ENCODE results near the gene UBE2J1.
"Not testable (repeated sequence)": the region's sequence is repeated elsewhere in the genome, so short reads cannot be mapped to it uniquely, and the experiment has no call there.

Gene UBE2J1

GRCh38 chr6:89352278-89353117 lies at the start of gene UBE2J1:
Gene UBE2J1 (minus strand): TSS chr6:89352722. CDS start chr6:89352569, 153 bp downstream.
- H3K36me3 ChIP-seq (ENCODE audit: control insufficient read depth in 1 of 2, insufficient read depth in 2 of 2, low read length in 2 of 2) = peaks cover 0 to 3% of the 10 kb centered on the region in 2 donors
- no peaks in the 10 kb centered on the region for H3K27me3 ChIP-seq (ENCODE audit: low read depth, low read length)
- H3K27ac ChIP-seq (ENCODE audit: low read length) = peak within 1 kb of the TSS; percentile 97
- peaks cover 16 to 35% of the 10 kb centered on the region in 2 donors for H3K4me1 ChIP-seq (ENCODE audit: control insufficient read depth in 1 of 2, insufficient read depth in 2 of 2, low read length in 2 of 2)
- H3K9me3 ChIP-seq (ENCODE audit: control insufficient read depth in 1 of 2, low read length in 2 of 2) = no peaks in the 10 kb centered on the region
- peak within 1 kb of the TSS; percentile 84 to 99 for H3K4me3 ChIP-seq (ENCODE audit: low read depth in 1 of 2, low read length in 2 of 2)

GRCh38 chr6:89400912-89401399 lies 48.4 kb upstream of the UBE2J1 start:
- no peaks in the 10 kb centered on the region for H3K27me3 ChIP-seq (ENCODE audit: low read depth, low read length)
- no peak overlapping the region for H3K27ac ChIP-seq (ENCODE audit: low read length)
- H3K9me3 ChIP-seq (ENCODE audit: control insufficient read depth in 1 of 2, low read length in 2 of 2) = no peaks in the 10 kb centered on the region
- H3K4me3 ChIP-seq (ENCODE audit: low read depth in 1 of 2, low read length in 2 of 2) = no peak overlapping the region
- no peaks in the 10 kb centered on the region for H3K4me1 ChIP-seq (ENCODE audit: control insufficient read depth in 1 of 2, insufficient read depth in 2 of 2, low read length in 2 of 2)
- H3K36me3 ChIP-seq (ENCODE audit: control insufficient read depth in 1 of 2, insufficient read depth in 2 of 2, low read length in 2 of 2) = no peaks in the 10 kb centered on the region

- Histone ChIP-seq H3K4me1 (ENCODE audit: control insufficient read depth in 1 of 2, insufficient read depth in 2 of 2, low read length in 2 of 2) (no peaks in the 10 kb centered on the region), H3K9me3 (ENCODE audit: control insufficient read depth in 1 of 2, low read length in 2 of 2) (no peaks in the 10 kb centered on the region), H3K27me3 (ENCODE audit: low read depth, low read length) (no peaks in the 10 kb centered on the region), H3K4me3 (ENCODE audit: low read depth in 1 of 2, low read length in 2 of 2) (no peak overlapping the region), H3K36me3 (ENCODE audit: control insufficient read depth in 1 of 2, insufficient read depth in 2 of 2, low read length in 2 of 2) (no peaks in the 10 kb centered on the region), H3K27ac (ENCODE audit: low read length) (no peak overlapping the region)
These were observed 47.5 kb upstream of the UBE2J1 start for GRCh38 chr6:89400050-89400449.

GRCh38 chr6:89398762-89399525 lies 46.4 kb upstream of the UBE2J1 start:
- Histone ChIP-seq H3K27ac (ENCODE audit: low read length) (no peak overlapping the region), H3K9me3 (ENCODE audit: control insufficient read depth in 1 of 2, low read length in 2 of 2) (no peaks in the 10 kb centered on the region), H3K4me3 (ENCODE audit: low read depth in 1 of 2, low read length in 2 of 2) (no peak overlapping the region), H3K4me1 (ENCODE audit: control insufficient read depth in 1 of 2, insufficient read depth in 2 of 2, low read length in 2 of 2) (no peaks in the 10 kb centered on the region), H3K27me3 (ENCODE audit: low read depth, low read length) (no peaks in the 10 kb centered on the region), H3K36me3 (ENCODE audit: control insufficient read depth in 1 of 2, insufficient read depth in 2 of 2, low read length in 2 of 2) (no peaks in the 10 kb centered on the region)

- H3K9me3 ChIP-seq (ENCODE audit: control insufficient read depth in 1 of 2, low read length in 2 of 2); H3K4me3 ChIP-seq (ENCODE audit: low read depth in 1 of 2, low read length in 2 of 2); H3K27me3 ChIP-seq (ENCODE audit: low read depth, low read length); H3K36me3 ChIP-seq (ENCODE audit: control insufficient read depth in 1 of 2, insufficient read depth in 2 of 2, low read length in 2 of 2); H3K27ac ChIP-seq (ENCODE audit: low read length); H3K4me1 ChIP-seq (ENCODE audit: control insufficient read depth in 1 of 2, insufficient read depth in 2 of 2, low read length in 2 of 2): not testable (repeated sequence)
These were observed 45.4 kb upstream of the UBE2J1 start for GRCh38 chr6:89397884-89398283.

- no peak overlapping the region for H3K4me3 ChIP-seq (ENCODE audit: low read depth in 1 of 2, low read length in 2 of 2)
- H3K27ac ChIP-seq (ENCODE audit: low read length) = no peak overlapping the region
- no peaks in the 10 kb centered on the region for H3K36me3 ChIP-seq (ENCODE audit: control insufficient read depth in 1 of 2, insufficient read depth in 2 of 2, low read length in 2 of 2)
- H3K4me1 ChIP-seq (ENCODE audit: control insufficient read depth in 1 of 2, insufficient read depth in 2 of 2, low read length in 2 of 2) = no peaks in the 10 kb centered on the region
- no peaks in the 10 kb centered on the region for H3K27me3 ChIP-seq (ENCODE audit: low read depth, low read length)
- no peaks in the 10 kb centered on the region for H3K9me3 ChIP-seq (ENCODE audit: control insufficient read depth in 1 of 2, low read length in 2 of 2)
These were observed 41.1 kb upstream of the UBE2J1 start for GRCh38 chr6:89393659-89394058.

- no peak overlapping the region for H3K4me3 ChIP-seq (ENCODE audit: low read depth in 1 of 2, low read length in 2 of 2)
- H3K27ac ChIP-seq (ENCODE audit: low read length) = no peak overlapping the region
- H3K9me3 ChIP-seq (ENCODE audit: control insufficient read depth in 1 of 2, low read length in 2 of 2) = no peaks in the 10 kb centered on the region
- H3K36me3 ChIP-seq (ENCODE audit: control insufficient read depth in 1 of 2, insufficient read depth in 2 of 2, low read length in 2 of 2) = no peaks in the 10 kb centered on the region
- no peaks in the 10 kb centered on the region for H3K4me1 ChIP-seq (ENCODE audit: control insufficient read depth in 1 of 2, insufficient read depth in 2 of 2, low read length in 2 of 2)
- H3K27me3 ChIP-seq (ENCODE audit: low read depth, low read length) = no peaks in the 10 kb centered on the region
These were observed 40.3 kb upstream of the UBE2J1 start for GRCh38 chr6:89392823-89393222.

- no peaks in the 10 kb centered on the region for H3K36me3 ChIP-seq (ENCODE audit: control insufficient read depth in 1 of 2, insufficient read depth in 2 of 2, low read length in 2 of 2)
- H3K4me1 ChIP-seq (ENCODE audit: control insufficient read depth in 1 of 2, insufficient read depth in 2 of 2, low read length in 2 of 2) = no peaks in the 10 kb centered on the region
- H3K27ac ChIP-seq (ENCODE audit: low read length) = no peak overlapping the region
- no peaks in the 10 kb centered on the region for H3K9me3 ChIP-seq (ENCODE audit: control insufficient read depth in 1 of 2, low read length in 2 of 2)
- no peak overlapping the region for H3K4me3 ChIP-seq (ENCODE audit: low read depth in 1 of 2, low read length in 2 of 2)
- no peaks in the 10 kb centered on the region for H3K27me3 ChIP-seq (ENCODE audit: low read depth, low read length)
These were observed 36.3 kb upstream of the UBE2J1 start for GRCh38 chr6:89388846-89389245.

GRCh38 chr6:89387516-89388201 lies 35.1 kb upstream of the UBE2J1 start:
- no peak overlapping the region for H3K27ac ChIP-seq (ENCODE audit: low read length)

GRCh38 chr6:89386917-89387491 lies 34.5 kb upstream of the UBE2J1 start:
- H3K36me3 ChIP-seq (ENCODE audit: control insufficient read depth in 1 of 2, insufficient read depth in 2 of 2, low read length in 2 of 2) = no peaks in the 10 kb centered on the region
- no peaks in the 10 kb centered on the region for H3K4me1 ChIP-seq (ENCODE audit: control insufficient read depth in 1 of 2, insufficient read depth in 2 of 2, low read length in 2 of 2)
- no peaks in the 10 kb centered on the region for H3K9me3 ChIP-seq (ENCODE audit: control insufficient read depth in 1 of 2, low read length in 2 of 2)
- no peaks in the 10 kb centered on the region for H3K27me3 ChIP-seq (ENCODE audit: low read depth, low read length)
- no peak overlapping the region for H3K4me3 ChIP-seq (ENCODE audit: low read depth in 1 of 2, low read length in 2 of 2)
- H3K27ac ChIP-seq (ENCODE audit: low read length) = no peak overlapping the region

More at GRCh38 chr6:89387516-89388201, 35.1 kb upstream of the UBE2J1 start:
- Histone ChIP-seq H3K4me1 (ENCODE audit: control insufficient read depth in 1 of 2, insufficient read depth in 2 of 2, low read length in 2 of 2) (no peaks in the 10 kb centered on the region), H3K4me3 (ENCODE audit: low read depth in 1 of 2, low read length in 2 of 2) (no peak overlapping the region), H3K27me3 (ENCODE audit: low read depth, low read length) (no peaks in the 10 kb centered on the region), H3K36me3 (ENCODE audit: control insufficient read depth in 1 of 2, insufficient read depth in 2 of 2, low read length in 2 of 2) (no peaks in the 10 kb centered on the region), H3K9me3 (ENCODE audit: control insufficient read depth in 1 of 2, low read length in 2 of 2) (no peaks in the 10 kb centered on the region)

- H3K27ac ChIP-seq (ENCODE audit: low read length) = no peak overlapping the region
These were observed 33.3 kb upstream of the UBE2J1 start for GRCh38 chr6:89385846-89386245.

More at GRCh38 chr6:89385846-89386245, 33.3 kb upstream of the UBE2J1 start:
- no peak overlapping the region for H3K4me3 ChIP-seq (ENCODE audit: low read depth in 1 of 2, low read length in 2 of 2)
- no peaks in the 10 kb centered on the region for H3K36me3 ChIP-seq (ENCODE audit: control insufficient read depth in 1 of 2, insufficient read depth in 2 of 2, low read length in 2 of 2)
- no peaks in the 10 kb centered on the region for H3K27me3 ChIP-seq (ENCODE audit: low read depth, low read length)
- no peaks in the 10 kb centered on the region for H3K4me1 ChIP-seq (ENCODE audit: control insufficient read depth in 1 of 2, insufficient read depth in 2 of 2, low read length in 2 of 2)
- H3K9me3 ChIP-seq (ENCODE audit: control insufficient read depth in 1 of 2, low read length in 2 of 2) = no peaks in the 10 kb centered on the region
